Measurements from ENCODE around the gene CABLES2.
"Not testable (repeated sequence)": the region's sequence is repeated elsewhere in the genome, so short reads cannot be mapped to it uniquely, and the experiment has no call there.

Gene CABLES2

GRCh38 chr20:62390317-62391164, 16.5 kb downstream of the CABLES2 start:
- no peak for DNase-seq (ENCODE audit: low read depth in 2 of 2)

- DNase-seq (ENCODE audit: low read depth in 2 of 2): no peak
Observed at GRCh38 chr20:62389601-62390087, 17.4 kb downstream of the CABLES2 start.

GRCh38 chr20:62388839-62389600, 18.1 kb downstream of the CABLES2 start:
- DNase-seq (ENCODE audit: low read depth in 2 of 2): no peak

- no peak for DNase-seq (ENCODE audit: low read depth in 2 of 2)
Observed at GRCh38 chr20:62387933-62388635, 19.0 kb downstream of the CABLES2 start.

GRCh38 chr20:62387219-62387913, 19.7 kb downstream of the CABLES2 start:
- DNase-seq (ENCODE audit: low read depth in 2 of 2): no peak

- DNase-seq (ENCODE audit: low read depth in 2 of 2): peak; percentile 76 to 82
Observed at GRCh38 chr20:62386383-62387218, 20.5 kb downstream of the CABLES2 start, which contains the start of gene RPS21. TSS of gene RPS21 (plus strand) at chr20:62387103. CDS start at chr20:62387339, 236 bp downstream.

GRCh38 chr20:62382306-62383198, 24.5 kb downstream of the CABLES2 start:
- DNase-seq (ENCODE audit: low read depth in 2 of 2): peak; percentile 44 to 69

- no peak for DNase-seq (ENCODE audit: low read depth in 2 of 2)
Observed at GRCh38 chr20:62381842-62382241, 25.2 kb downstream of the CABLES2 start.

- DNase-seq (ENCODE audit: low read depth in 2 of 2): no peak
Observed at GRCh38 chr20:62381202-62381797, 25.8 kb downstream of the CABLES2 start.

GRCh38 chr20:62378215-62378614, 28.9 kb downstream of the CABLES2 start:
- DNase-seq (ENCODE audit: low read depth in 2 of 2): no peak

GRCh38 chr20:62377615-62378178, 29.4 kb downstream of the CABLES2 start:
- DNase-seq (ENCODE audit: low read depth in 2 of 2): no peak

GRCh38 chr20:62377064-62377461, 30.0 kb downstream of the CABLES2 start:
- no peak for DNase-seq (ENCODE audit: low read depth in 2 of 2)

- no peak for DNase-seq (ENCODE audit: low read depth in 2 of 2)
Observed at GRCh38 chr20:62376112-62377063, 30.7 kb downstream of the CABLES2 start.

- no peak for DNase-seq (ENCODE audit: low read depth in 2 of 2)
Observed at GRCh38 chr20:62374331-62375152, 32.5 kb downstream of the CABLES2 start.

GRCh38 chr20:62373631-62374179, 33.4 kb downstream of the CABLES2 start:
- DNase-seq (ENCODE audit: low read depth in 2 of 2): not testable (repeated sequence)
